HG02885 (cell line): ENCODE data around the gene SAMMSON.
A peak's percentile ranks its signal among the peaks of the same experiment; 100 is the strongest.

ENCODE experiments used
- ATAC-seq: cut with Tn5 transposase; IDR thresholded peaks from one replicate; pipeline ENCODE4 v1.9.1; 2021; ENCODE audit warnings: mild to moderate bottlenecking; ENCODE audit not compliant: unreplicated experiment, poor library complexity

Gene SAMMSON

DNA sequence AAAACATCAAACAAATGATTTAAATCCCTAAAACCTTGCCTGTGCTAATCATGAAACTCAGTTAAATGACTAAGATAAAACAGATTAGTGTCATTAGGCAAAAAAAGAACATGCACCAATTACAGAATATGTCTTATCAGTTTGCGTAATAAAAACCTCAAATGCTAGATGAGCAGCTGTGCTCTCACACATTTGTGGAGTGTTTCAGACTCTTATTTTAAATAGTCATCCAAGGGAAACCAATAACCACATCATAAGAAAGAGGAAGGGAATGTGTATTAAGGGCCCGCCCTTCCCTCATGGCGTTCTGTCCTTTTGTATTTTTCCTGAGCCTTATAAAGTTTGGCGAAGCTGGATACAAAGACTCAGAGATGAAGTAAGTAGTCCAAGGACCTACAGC lies 6.6 kb downstream of the SAMMSON start:
- no peak for ATAC-seq

DNA sequence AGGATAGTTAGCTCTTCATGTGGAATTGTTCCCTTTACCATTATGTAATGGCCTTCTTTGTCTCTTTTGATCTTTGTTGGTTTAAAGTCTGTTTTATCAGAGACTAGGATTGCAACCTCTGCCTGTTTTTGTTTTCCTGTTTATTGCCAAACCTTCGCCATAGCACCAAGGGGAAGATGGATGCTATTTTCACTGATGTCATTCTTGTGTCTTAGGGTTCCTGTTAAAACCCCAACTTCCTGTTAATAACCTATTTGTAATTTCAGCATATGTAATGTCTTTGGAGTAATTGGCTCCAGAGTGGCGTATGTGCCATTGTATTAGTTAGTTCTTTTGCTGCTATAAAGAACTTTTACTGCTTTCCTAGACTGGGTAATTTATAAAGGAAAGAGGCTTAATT lies 10.8 kb downstream of the SAMMSON start:
- no peak for ATAC-seq

DNA sequence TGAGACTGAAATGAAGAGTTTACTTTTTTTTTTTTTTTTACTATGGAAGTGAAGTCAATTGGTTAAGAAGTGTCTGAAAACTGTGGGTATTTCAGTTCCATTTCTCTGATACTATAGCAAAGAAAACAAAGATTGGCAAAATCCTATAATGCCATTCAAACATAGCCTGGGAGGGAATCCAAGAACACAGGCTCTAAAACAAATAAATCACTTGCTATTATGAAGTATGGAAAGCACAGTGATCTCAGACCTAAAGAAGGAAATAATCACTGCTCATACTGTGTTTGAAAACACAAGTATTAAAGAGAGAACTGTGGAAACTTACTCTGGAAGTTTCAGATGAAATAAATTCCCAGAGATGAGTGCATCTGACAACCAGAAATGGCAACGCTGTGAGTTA lies 12.0 kb downstream of the SAMMSON start:
- ATAC-seq: no peak

DNA sequence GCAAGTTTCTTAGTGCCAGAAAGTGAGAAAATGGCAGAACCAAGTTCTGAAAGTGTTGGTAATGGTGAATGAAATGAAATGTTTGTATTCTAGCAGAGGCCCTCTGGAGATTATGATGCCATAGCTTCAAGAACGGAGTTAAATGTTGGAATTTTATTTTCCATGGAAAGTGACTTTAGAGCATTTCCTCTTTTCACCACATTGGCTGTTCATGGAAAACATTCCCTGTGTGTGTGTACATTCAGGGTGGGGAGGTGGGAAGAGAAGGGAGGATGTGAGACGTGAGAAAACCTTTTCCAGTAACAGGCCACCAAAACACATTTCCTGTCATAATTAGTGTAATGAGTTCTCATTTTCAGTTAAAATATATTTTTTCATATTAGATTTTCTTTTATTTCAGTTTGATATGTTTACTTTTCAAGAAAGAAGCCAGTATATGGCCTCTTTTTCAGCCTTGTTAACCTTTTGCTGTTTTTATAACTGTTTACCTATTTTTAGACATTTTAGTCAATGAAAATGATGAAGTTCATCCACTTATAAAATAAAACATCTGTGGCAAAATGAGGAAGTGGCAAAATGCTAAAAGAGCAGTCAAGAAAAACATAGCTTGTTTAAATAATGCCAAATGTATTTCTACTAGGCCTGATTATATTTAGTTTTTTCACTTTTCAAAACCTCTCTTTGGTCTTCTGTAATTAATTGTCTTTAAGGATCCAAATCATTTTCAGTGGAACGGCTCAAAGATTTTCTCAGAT lies 21.6 kb downstream of the SAMMSON start:
- ATAC-seq: no peak

DNA sequence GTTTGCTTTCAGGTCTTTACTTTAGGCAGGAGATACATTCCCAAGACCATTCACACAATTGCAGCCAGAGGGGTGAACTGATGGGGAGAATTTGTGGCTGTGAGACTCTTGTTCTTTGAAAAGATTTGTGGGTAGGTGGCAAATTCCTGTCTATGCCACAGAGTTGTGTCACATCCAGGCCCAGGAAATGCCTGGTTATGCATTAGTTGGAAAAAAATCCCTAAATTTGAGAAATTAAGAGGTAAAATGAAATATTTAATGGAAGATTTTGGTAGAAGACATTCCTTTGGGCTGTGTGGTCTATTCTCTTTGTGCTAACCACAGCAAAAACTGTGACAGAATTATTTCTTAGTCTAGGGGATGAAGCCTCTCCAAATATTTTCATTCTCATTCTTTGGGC lies 28.8 kb downstream of the SAMMSON start:
- ATAC-seq: no peak

DNA sequence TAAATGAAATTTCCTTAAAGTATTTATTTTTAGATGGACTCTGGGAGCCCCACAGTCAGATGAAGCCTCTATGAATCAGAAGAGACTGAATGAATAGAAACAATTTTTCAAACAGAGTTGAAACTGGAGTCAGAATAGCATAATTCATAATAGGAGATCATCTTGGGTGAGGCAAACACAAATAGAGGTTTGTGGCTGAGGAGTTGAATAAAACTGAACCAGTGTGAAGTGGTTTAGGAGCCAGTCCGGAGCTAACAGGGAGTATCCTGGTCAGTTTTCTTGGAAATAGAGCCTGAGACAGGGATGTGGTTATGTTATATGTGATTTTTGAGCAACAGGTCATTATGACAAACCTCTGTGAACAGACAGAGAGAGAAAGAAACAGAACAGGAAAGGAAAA lies 39.2 kb downstream of the SAMMSON start:
- ATAC-seq: no peak

DNA sequence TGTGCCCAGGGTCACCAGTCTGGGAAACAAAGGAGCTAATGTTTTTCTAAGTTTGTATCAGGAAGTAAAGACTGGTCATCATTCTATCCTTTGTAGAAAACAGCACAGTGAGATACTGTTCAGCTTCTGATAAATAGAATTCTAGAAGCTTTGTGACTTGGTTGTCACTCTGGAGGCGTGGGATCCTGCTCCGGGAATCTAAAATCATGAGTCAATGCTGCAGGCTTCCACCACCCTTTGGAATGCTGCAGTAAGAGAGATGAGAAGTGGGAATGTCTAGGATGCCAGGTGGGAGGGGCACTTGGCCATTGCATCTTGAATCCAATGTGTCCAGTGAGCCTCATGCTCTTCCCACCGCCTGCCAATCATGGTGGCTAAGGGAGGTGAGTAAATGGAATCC lies 40.9 kb downstream of the SAMMSON start:
- no peak for ATAC-seq

DNA sequence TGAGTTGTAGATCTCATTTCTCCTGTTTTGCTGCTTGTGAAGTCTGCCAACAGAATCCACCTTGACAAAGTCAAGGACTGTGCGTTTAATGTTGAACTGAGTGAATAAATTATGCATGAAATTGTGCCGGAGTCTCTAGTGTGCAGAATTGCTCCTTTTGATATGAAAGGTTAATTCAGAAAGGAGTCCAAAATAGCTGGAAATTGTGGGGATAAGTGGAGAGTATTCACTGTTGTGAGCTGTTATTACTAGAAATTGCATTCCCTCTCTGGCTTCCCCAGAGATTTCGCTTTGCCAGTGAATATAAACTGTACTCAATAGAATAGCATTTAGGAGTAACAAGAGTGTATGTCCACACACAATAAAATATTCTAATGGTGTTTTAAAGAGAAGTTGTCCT lies 43.1 kb downstream of the SAMMSON start:
- no peak for ATAC-seq

DNA sequence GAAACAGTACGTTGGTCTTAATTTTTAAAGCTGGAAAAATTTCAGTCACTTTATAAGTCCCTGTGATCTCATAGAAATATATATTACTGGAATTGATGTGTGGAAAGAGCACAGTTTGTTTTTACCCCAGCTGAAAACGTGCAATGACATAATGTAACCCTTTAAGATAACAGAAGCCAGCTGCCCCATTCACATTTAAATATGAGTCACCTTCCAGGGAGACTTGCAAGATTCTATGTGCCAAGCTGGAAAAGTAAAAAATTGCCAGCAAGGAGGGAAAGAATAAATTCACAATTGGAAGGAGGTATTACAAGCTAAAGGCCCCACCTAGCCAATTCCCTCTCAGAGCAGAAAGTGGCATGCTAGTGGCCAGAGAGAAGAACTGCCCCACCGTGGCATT lies 50.2 kb downstream of the SAMMSON start:
- no peak for ATAC-seq

DNA sequence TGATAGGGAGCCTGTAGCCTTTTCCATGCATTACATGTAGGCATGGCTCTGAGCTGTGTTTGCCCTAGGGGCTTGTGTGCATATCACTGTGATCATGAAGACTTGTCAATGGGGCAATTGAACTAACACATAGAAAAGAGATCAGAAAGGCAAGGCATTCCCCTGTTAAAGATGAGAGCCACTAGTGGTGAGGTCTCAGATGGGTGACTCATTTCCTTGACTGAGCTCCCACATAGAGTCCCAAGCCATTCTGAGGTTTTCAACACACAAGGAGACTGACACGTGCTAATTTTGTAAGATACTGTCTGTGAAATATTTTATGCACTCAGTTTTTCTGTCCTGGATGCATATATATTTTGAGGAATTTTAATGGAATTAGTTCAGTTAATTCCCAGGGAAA lies 53.8 kb downstream of the SAMMSON start:
- peak; percentile 49 for ATAC-seq

DNA sequence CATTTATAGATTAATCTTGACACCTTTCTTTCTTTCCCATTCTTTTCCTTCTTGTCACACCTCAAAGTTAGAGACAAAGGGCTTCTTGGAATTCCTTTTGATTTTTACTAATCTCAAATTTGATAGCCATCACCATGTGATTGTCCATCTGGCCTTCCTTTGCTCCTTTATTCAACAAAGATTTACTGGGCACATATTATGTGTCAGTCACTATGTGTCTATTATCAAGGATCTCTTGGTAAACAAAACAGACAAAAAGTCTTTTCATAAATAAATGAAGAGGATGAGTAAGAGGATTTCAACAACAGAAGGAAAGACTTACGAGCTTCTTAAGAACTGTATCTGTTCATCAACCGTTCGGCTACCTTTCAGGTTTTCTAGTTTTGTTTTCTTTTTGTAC lies 56.5 kb downstream of the SAMMSON start:
- ATAC-seq: no peak

DNA sequence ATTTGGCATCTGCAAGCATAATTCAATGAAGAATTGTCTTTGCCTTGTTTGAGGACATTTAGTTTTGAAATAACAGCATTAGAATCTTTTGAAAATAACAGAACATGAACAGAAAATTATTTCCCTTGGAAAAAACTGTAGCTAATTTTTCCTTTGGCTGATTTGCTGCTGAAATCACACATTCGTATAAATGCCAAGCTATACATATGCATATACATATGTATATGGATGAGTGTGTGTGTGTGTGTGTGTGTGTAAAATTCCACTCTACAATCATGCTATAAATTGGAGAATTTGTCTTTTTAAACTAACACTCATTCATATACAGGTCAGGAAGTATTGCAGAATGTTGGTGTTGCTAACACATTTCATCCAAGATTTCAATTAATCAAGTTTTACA lies 57.9 kb downstream of the SAMMSON start:
- ATAC-seq: no peak

DNA sequence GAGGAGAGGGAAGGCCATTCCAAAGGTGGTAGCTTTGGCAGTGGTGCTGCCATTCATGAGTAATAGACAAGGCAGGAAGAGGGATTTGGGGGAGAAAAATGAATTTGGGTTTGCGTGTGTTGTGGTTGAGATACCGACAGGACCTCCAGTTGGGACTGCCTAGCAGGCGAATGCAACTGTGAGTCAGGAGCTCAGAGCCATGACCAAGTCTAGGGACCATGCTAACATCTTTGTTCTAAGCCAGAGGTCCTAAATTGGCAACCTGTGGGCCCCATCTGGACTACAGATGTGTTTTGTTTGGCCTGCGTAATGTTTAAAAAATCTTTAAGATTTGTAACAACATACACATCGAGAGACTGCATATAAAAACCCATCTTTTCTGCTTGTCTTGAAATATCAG lies 61.6 kb downstream of the SAMMSON start:
- no peak for ATAC-seq

DNA sequence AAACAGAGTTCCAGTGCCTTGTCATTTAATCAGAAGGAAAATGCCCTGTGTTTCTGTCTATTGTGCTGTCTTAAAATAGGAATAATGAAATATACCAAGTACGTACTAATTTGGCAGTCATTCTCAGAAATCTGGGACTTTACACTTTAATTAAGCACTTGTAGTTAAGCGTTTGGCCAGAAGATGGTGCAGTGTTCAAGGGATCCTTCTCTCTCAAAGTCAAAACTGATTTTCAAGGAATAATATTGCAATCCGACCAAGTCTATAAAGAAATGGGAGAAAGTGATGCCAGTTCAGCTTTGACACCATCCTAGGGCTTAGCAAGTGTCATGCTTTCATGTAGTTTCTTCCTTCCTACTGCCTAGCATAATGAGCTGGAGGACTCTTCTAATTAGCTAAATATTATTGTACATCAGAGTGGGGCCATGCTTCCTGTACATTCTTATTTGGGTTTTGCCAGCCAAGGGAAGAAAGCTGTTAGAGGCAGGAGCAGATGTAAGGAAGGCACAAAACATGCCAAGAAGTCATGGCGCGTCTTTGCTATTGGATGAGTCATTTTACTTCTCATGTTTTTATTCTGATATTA lies 64.8 kb downstream of the SAMMSON start:
- peak; percentile 60 for ATAC-seq

DNA sequence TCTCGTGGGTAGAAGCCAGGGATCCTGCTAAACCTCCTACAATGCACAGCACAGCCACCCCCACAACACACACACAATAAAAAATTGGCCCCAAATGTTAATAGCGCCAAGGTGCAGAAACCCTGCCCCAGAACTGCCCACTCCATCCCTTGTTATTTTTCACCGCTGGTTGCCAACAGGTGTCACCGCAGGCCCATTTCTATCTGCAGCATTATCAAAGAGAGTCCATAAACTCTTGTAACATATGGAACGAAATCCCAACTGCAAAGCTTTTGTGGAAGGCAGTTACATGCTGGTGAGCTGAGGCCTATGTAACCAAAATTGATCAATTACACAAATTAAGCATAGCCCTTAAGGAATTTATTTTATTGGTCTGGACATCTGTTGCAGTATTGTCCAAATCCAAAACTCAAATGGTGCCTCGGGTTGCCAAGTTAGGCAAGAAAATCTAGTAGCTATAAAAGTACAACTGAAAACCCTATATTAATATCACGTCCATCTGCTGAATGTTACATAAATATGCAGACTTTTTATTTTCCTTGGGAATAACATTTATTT lies 66.2 kb downstream of the SAMMSON start:
- ATAC-seq: no peak

DNA sequence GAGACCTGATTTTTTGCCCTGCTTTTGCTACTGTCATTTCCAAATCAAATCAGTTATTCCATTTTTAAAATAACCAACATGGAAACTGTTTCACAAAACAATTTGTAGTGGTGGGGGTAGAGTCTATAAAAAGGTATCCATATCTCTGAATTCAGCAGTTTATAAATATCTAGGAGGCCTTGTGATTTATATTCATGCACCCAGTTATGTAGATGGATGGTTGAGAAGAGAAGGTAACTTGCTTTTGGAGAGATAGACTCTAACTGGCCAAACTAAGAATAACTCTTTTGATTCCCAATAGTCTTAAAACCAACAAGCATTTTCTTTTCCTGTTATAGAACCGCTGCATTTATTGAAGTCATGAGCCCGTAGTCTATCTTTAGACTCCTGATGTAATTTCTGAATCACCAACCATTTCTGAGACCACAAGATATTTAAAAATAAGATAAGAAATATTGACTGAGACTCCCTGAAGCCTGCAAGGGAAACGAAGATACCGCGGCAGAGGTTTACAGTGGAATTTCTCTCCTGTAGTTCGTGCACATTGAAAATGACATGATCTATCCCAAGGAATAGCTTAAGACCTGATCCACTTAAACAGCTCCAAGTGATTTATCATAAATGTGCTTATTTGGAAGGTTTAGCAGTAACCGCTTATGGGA lies 68.5 kb downstream of the SAMMSON start:
- peak; percentile 67 for ATAC-seq

DNA sequence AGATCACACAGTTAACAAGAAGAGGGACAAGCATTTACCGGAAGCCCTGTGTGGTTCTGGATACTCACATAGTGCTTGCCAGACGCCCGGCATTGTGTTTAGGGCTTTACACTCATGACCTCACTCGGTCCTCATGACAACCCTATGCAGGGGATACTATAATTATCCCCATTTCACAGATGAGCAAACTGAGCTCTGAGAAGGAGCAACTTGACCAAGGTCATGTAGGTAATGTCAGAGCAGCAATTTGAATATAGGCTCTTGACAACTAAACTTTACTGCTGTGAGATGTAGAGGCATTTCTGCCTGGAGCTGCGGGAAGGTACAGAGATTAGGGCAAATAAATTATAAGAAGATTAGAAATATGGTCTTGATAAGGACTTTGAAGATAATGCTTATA lies 70.0 kb downstream of the SAMMSON start:
- no peak for ATAC-seq

DNA sequence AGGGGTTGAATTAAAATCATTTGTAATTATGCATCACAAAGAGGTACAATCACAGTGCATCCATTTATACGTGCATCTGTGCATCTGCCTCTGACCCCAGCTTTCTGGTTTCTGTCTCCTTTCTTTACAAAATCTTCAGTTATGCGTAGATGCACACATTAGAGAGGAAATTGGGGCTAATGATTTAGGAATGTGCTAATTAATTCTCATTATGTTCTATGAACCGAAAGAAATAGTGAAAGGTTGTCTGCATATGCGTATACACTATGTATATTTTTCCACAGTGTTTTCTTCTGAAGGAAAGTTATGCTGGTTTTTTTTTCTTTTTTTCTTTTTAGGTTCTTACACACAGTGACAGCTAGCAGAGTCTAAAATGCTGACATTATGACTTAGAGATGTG lies 71.6 kb downstream of the SAMMSON start:
- no peak for ATAC-seq

DNA sequence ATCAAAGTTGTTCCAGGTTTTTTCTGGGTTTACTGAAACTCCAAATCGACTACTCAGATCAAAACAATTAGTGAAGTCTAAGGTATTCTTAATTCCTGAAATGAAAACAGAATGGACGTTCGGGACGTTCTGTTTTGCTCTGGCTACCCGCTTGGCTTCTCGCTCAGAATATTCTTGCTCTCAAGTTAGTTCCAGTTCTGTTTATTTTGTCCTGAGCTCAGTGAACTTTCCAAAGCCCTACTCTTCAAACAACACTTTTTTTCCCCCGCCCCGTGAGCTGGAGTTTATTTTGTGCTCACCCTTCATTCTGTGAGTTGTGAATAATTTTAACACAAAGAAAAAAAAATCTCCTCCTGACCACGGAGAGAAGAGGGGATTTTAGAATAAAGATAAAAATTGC lies 72.6 kb downstream of the SAMMSON start:
- no peak for ATAC-seq

DNA sequence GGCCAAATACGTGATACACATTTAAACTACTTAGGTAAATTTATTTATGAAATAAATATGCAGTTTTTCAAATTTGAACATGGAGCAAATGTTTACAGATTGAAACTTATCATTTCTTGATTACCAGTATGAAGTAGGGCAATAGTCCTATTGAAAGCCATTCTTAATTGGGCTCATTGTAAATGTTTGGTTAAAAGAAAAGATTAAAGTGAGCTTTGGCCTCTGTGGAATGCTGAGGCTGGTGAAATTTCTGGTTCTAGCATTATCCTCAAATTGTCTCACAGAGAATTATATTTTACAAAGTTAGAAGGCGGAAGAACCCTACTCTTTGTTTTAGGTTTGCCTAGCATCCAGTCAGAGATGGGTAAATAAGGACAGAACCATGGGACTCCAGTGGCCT lies 73.2 kb downstream of the SAMMSON start:
- ATAC-seq: no peak

DNA sequence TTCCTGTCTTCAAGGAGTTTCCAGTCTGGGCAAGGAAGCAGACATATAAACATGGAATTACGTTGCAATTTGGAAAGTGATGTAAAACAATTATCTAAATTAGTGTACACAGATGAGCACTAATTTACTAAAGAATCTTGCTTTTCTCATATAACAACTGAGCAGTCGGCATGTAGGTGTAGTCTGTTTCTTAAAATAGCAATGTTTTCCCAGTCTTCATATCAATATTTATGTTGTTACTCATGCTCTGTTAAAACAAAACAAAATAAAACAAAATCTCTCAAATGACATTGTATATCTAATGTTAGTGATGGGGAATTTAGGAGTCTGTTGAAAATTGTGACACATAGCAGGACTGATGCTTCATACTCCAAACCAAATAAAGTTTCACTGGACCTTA lies 75.6 kb downstream of the SAMMSON start:
- ATAC-seq: no peak

DNA sequence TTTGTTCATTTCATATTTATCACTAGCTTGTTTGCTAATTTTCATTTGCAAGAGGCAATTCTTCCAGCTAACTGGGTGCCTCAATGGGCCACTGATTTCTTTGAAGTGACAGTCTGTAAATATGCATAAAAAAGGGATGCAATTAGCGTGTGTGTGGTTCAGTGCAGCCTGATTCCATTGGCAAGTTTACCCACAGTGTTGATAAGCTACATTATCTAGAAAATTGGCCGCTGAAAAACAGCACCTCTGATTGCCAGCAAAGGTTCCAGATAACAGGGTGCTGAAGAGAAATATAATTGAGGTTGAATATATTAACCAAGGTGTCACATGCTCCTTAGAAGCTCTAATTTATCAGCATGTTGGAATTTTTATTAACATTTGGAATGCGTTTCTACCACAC lies 76.9 kb downstream of the SAMMSON start:
- no peak for ATAC-seq
